Body of pancreas (tissue), 4 donors: ENCODE measurements around the gene CLDN2.

ENCODE experiments used
- CTCF ChIP-seq, 7 experiments: fragments of 450-650 bp in 4 of 7; fragments of 200-600 bp in 3 of 7; sonication (generic) in 3 of 7; IDR thresholded peaks; one replicate each; pipeline ENCODE4 v1.5.1; 2016 to 2019; ENCODE audit warnings: antibody characterized with exemption in 7 of 7
- POLR2A ChIP-seq, 3 donors: fragments of 450-650 bp; IDR thresholded peaks; one replicate each; pipeline ENCODE4 v1.6.1; 2016; ENCODE audit warnings: antibody characterized with exemption in 3 of 3, mild to moderate bottlenecking in 2 of 3

GRCh38 chrX:106940068-106940467 is 19.9 kb downstream of the CLDN2 start:
- TF ChIP-seq CTCF (IDR thresholded peaks at IDR 0.05), result no peak
- TF ChIP-seq POLR2A (IDR thresholded peaks at IDR 0.05), result no peak
